Measurements from ENCODE around the gene CRAMP1. TPM values are rescaled to one million over a fixed set of nuclear protein-coding genes. Genes with fewer than 3 reads are reported as not detected.

CRAMP1 gene
- polyA plus RNA-seq, 1 of the 3 experiments (the other 2 are of a cell fraction), result 9.5 TPM

DNA sequence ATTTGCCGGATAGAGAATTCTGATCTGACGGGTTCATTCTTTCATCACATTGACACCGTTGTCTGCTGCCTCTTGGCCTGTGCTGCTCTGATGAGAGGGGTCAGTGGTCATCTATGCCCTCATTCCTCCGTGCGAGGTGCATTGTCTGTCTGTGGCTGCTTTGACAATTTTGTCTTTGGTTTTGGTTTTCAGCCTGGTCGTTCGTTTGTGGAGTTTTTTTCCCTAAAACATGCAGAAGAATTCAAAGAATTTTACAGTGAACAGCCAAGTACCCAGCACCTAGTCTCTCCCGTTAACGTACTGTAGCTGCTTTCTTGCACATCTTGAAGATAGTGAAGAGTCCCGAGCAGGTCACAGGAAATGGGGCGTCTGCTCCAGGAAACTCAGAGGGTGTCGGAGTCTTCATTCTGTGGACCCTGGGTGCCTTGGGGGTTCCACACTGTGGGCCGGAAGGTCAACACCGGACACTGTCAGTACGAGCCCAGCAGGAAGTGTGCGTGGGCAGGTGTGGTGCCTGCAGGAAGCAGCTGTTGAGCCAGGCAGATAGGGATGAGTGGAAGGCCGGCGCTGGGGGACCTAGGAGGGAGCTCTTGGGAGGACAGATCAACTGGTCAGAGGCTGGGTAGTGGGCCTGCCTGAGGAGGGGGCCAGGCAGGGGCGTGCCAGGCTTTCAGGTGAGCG, 28.2 kb downstream of the CRAMP1 start:
- H3K79me2 ChIP-seq (ENCODE audit: insufficient read depth), result peaks cover 13% of the 10 kb centered on the region; the same call in 1 of the 2 replicates
- no peaks in the 10 kb centered on the region; the same call in 1 of the 2 replicates for H4K20me1 ChIP-seq (ENCODE audit: insufficient read depth)
- no peaks in the 10 kb centered on the region for H3K9me2 ChIP-seq
- H3K4me2 ChIP-seq, result no peak overlapping the region
- ChIA-PET CTCF (no interaction called here), POLR2A (no interaction called here)
- H3K9ac ChIP-seq, result no peak overlapping the region
- H3K36me3 ChIP-seq (replicated peaks in 1 of 2; ENCODE audit: control insufficient read depth in 1 of 2, insufficient read depth in 2 of 2, low read length in 1 of 2), result peaks cover 14 to 65% of the 10 kb centered on the region in 2 experiments
- H3K4me1 ChIP-seq (ENCODE audit: control insufficient read depth in 1 of 2, insufficient read depth in 2 of 2, low read depth in 1 of 2, low read length in 1 of 2), result no peaks in the 10 kb centered on the region
- H3K4me3 ChIP-seq (ENCODE audit: low read depth in 2 of 2, low read length in 1 of 2), result no peak overlapping the region
- H2AFZ ChIP-seq (ENCODE audit: low read depth), result no peak overlapping the region
- no peaks in the 10 kb centered on the region for H3F3A ChIP-seq (replicated peaks; ENCODE audit: insufficient read depth)
- TF ChIP-seq RXRA (IDR thresholded peaks at IDR 0.05; ENCODE audit: borderline replicate concordance, low read depth), result no peak
- TF ChIP-seq TAF1 (IDR thresholded peaks at IDR 0.05; ENCODE audit: borderline replicate concordance, low read depth, low read length), result no peak
- TF ChIP-seq, protein P1, sequence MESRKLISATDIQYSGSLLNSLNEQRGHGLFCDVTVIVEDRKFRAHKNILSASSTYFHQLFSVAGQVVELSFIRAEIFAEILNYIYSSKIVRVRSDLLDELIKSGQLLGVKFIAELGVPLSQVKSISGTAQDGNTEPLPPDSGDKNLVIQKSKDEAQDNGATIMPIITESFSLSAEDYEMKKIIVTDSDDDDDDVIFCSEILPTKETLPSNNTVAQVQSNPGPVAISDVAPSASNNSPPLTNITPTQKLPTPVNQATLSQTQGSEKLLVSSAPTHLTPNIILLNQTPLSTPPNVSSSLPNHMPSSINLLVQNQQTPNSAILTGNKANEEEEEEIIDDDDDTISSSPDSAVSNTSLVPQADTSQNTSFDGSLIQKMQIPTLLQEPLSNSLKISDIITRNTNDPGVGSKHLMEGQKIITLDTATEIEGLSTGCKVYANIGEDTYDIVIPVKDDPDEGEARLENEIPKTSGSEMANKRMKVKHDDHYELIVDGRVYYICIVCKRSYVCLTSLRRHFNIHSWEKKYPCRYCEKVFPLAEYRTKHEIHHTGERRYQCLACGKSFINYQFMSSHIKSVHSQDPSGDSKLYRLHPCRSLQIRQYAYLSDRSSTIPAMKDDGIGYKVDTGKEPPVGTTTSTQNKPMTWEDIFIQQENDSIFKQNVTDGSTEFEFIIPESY (IDR thresholded peaks at IDR 0.05; ENCODE audit: borderline replicate concordance, low read depth), result no peak
- TF ChIP-seq ELF1 (IDR thresholded peaks at IDR 0.05), result no peak
- no peak for TF ChIP-seq TEAD4 (IDR thresholded peaks at IDR 0.05; ENCODE audit: borderline replicate concordance, insufficient read depth)
- no peak for TF ChIP-seq NRF1 (IDR thresholded peaks at IDR 0.05; ENCODE audit: low read depth, low read length)
- no peak for DNase-seq
- H3K27ac ChIP-seq (ENCODE audit: low read depth in 2 of 2, low read length in 1 of 2), result no peak overlapping the region
- H3K9me3 ChIP-seq, result no peaks in the 10 kb centered on the region
- no peaks in the 10 kb centered on the region for H3K27me3 ChIP-seq (ENCODE audit: insufficient read depth)
- 93% methylated on average over 17 of the region's 20 CpGs for WGBS (ENCODE audit: low lambda C conversion rate)

DNA sequence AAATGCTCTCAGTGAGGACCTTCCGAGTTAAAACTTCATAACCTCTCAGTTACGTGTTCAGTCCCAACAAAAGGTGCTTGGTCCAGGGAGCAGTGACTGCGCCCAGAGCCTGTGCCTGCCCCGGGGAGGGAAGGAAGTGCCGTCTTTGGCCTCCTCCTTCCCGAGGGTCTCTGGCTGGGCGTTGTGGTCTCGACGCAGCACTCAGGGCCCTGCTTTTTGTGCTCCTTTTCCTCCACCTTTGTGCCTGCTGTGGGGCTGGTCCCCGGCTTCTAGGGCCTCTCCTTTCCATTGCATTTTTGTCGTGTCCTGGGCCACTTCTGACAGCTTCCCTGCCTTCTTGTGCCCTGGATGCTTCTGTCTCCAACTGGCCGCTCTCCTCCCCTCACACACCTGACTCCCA, 29.1 kb downstream of the CRAMP1 start:
- no peaks in the 10 kb centered on the region for H3K9me3 ChIP-seq
- peaks cover 6% of the 10 kb centered on the region; the same call in 1 of the 2 replicates for H3K79me2 ChIP-seq (ENCODE audit: insufficient read depth)
- 0 out of 2 replicates have a peak, but pooled peaks cover 3% of the 10 kb centered on the region for H4K20me1 ChIP-seq (ENCODE audit: insufficient read depth)
- no peak for DNase-seq
- H3K36me3 ChIP-seq (replicated peaks in 1 of 2; ENCODE audit: control insufficient read depth in 1 of 2, insufficient read depth in 2 of 2, low read length in 1 of 2), result peaks cover 17 to 66% of the 10 kb centered on the region in 2 experiments
- no peak overlapping the region for H3K4me2 ChIP-seq
- no peaks in the 10 kb centered on the region for H3K27me3 ChIP-seq (ENCODE audit: insufficient read depth)
- no peak overlapping the region for H3K27ac ChIP-seq (ENCODE audit: low read depth in 2 of 2, low read length in 1 of 2)
- no peak overlapping the region for H3K9ac ChIP-seq
- H3K9me2 ChIP-seq, result no peaks in the 10 kb centered on the region
- 96% methylated on average over 12 of the region's 12 CpGs for WGBS (ENCODE audit: low lambda C conversion rate)
- POLR2A ChIA-PET, result no interaction called here
- H3F3A ChIP-seq (replicated peaks; ENCODE audit: insufficient read depth), result no peaks in the 10 kb centered on the region
- CTCF ChIA-PET, result no interaction called here
- TF ChIP-seq EP300 (IDR thresholded peaks at IDR 0.05; ENCODE audit: borderline replicate concordance in 1 of 2, low read depth in 1 of 2, low read length in 1 of 2) (no peak), JUND (IDR thresholded peaks at IDR 0.05) (no peak), ELF1 (IDR thresholded peaks at IDR 0.05) (no peak), FOSL2 (IDR thresholded peaks at IDR 0.05; ENCODE audit: borderline replicate concordance, low read depth) (no peak)
- TF ChIP-seq, protein P2, sequence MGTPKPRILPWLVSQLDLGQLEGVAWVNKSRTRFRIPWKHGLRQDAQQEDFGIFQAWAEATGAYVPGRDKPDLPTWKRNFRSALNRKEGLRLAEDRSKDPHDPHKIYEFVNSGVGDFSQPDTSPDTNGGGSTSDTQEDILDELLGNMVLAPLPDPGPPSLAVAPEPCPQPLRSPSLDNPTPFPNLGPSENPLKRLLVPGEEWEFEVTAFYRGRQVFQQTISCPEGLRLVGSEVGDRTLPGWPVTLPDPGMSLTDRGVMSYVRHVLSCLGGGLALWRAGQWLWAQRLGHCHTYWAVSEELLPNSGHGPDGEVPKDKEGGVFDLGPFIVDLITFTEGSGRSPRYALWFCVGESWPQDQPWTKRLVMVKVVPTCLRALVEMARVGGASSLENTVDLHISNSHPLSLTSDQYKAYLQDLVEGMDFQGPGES (IDR thresholded peaks at IDR 0.05; ENCODE audit: low read depth, low read length), result no peak
- TF ChIP-seq, protein P1 (IDR thresholded peaks at IDR 0.05; ENCODE audit: borderline replicate concordance, low read depth), result no peak
- H3K4me3 ChIP-seq (ENCODE audit: low read depth in 2 of 2, low read length in 1 of 2), result no peak overlapping the region
- H3K4me1 ChIP-seq (ENCODE audit: control insufficient read depth in 1 of 2, insufficient read depth in 2 of 2, low read depth in 1 of 2, low read length in 1 of 2), result no peaks in the 10 kb centered on the region
- no peak overlapping the region for H2AFZ ChIP-seq (ENCODE audit: low read depth)

All from SK-N-SH (cell line).